Ishikawa (cell line): ENCODE results near the gene GHITM.

Source experiments
- CEBPB ChIP-seq: IDR thresholded peaks from 2 replicates; pipeline ENCODE4 v1.6.1; 2012
- CREB1 ChIP-seq: IDR thresholded peaks from 2 replicates; pipeline ENCODE4 v1.6.1; 2012; ENCODE audit warnings: low read depth
- EGR1 ChIP-seq: IDR thresholded peaks from 2 replicates; pipeline ENCODE4 v1.6.1; 2012
- EP300 ChIP-seq: IDR thresholded peaks from 2 replicates; pipeline ENCODE4 v1.6.1; 2012; ENCODE audit warnings: borderline replicate concordance
- FOXM1 ChIP-seq: IDR thresholded peaks from 2 replicates; pipeline ENCODE4 v1.6.1; 2012; ENCODE audit warnings: low read depth, borderline replicate concordance
- MAX ChIP-seq: IDR thresholded peaks from 2 replicates; pipeline ENCODE4 v1.6.1; 2012
- NFIC ChIP-seq: IDR thresholded peaks from 2 replicates; pipeline ENCODE4 v1.6.1; 2012
- RAD21 ChIP-seq: IDR thresholded peaks from 2 replicates; pipeline ENCODE4 v1.6.1; 2012; ENCODE audit warnings: low read depth
- REST ChIP-seq: IDR thresholded peaks from 2 replicates; pipeline ENCODE4 v1.6.1; 2012; ENCODE audit warnings: low read depth, mild to moderate bottlenecking
- TAF1 ChIP-seq: IDR thresholded peaks from 2 replicates; pipeline ENCODE4 v1.6.1; 2012; ENCODE audit warnings: low read depth, mild to moderate bottlenecking
- TCF12 ChIP-seq: IDR thresholded peaks from 2 replicates; pipeline ENCODE4 v1.6.1; 2012; ENCODE audit warnings: low read depth
- TEAD4 ChIP-seq: IDR thresholded peaks from 2 replicates; pipeline ENCODE4 v1.6.1; 2012
- USF1 ChIP-seq: IDR thresholded peaks from 2 replicates; pipeline ENCODE4 v1.6.1; 2012
- YY1 ChIP-seq: IDR thresholded peaks from 2 replicates; pipeline ENCODE4 v1.6.1; 2012; ENCODE audit warnings: low read depth
- ZBTB7A ChIP-seq: IDR thresholded peaks from 2 replicates; pipeline ENCODE4 v1.6.1; 2012; ENCODE audit warnings: low read depth

Gene GHITM

DNA sequence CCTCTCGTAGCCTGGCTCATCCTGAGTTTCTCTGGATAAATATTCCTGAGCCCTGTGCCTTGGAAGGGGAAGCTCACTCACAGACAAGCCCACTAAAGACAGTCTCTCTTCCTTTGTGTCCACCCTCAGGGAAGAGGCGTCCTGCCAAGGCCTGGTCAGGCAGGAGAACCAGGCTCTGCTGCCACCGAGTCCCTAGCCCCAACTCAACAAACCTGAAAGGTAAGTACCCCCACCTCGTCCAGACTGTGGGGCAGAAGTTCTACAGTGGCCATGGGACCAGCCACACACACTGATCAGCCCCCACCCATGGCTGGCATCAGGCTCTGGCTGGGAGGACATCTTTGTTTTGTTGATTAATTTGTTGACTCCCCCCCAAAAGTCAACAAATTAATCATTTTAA lies 37.0 kb downstream of the GHITM start:
- TF ChIP-seq NFIC = no peak
- no peak for TF ChIP-seq TCF12
- TF ChIP-seq YY1 = no peak
- no peak for TF ChIP-seq FOXM1
- TF ChIP-seq CEBPB = no peak
- TF ChIP-seq TEAD4 = no peak
- no peak for TF ChIP-seq MAX
- TF ChIP-seq ZBTB7A = no peak
- TF ChIP-seq EP300 = no peak
- no peak for TF ChIP-seq USF1
- TF ChIP-seq CREB1 = no peak
- no peak for TF ChIP-seq REST
- TF ChIP-seq RAD21 = no peak
- no peak for TF ChIP-seq TAF1
- no peak for TF ChIP-seq EGR1

DNA sequence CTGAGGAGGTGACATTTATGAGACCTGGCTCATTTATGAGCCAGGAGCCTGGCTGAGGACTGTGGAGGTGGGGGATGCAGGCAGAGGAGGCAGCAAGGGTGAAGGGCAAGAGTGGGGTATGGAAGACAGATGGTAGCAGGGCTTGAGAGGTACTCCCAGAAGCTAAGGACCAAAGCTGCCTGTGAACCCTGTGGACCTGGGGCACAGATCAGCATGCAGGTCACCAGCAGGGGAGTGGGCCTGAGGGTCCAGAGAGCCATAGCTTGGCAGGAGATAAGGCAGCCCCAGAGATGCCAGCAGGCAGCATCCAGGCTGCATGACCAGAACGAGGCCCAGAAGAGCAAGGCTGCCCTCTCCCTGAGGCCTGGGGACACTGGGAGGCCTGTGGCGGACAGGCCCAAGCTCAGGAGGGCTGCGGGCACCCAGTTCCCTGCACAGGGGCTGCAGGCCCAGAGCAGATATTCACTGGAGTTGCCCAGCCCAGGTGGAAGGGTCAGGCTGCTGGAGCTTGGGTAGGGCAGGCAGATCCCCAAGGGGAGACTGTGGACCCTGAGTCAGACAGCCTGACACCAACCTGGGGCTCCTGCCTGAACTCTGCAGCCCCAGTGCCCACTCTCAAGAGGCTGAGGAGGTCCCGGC lies 37.6 kb downstream of the GHITM start:
- TF ChIP-seq TCF12 (no peak), TEAD4 (no peak), FOXM1 (no peak), USF1 (no peak), NFIC (no peak)

- no peak for TF ChIP-seq ZBTB7A
- no peak for TF ChIP-seq MAX
- TF ChIP-seq USF1 = no peak
- TF ChIP-seq EP300 = no peak
- no peak for TF ChIP-seq EGR1
- no peak for TF ChIP-seq REST
- no peak for TF ChIP-seq YY1
- TF ChIP-seq RAD21 = no peak
- no peak for TF ChIP-seq FOXM1
- no peak for TF ChIP-seq CREB1
- TF ChIP-seq TAF1 = no peak
- no peak for TF ChIP-seq NFIC
- no peak for TF ChIP-seq TCF12
- TF ChIP-seq TEAD4 = no peak
- TF ChIP-seq CEBPB = no peak
These were observed 38.3 kb downstream of the GHITM start for GRCh38 chr10:84177541-84178141.

GRCh38 chr10:84178160-84178609 lies 38.9 kb downstream of the GHITM start:
- TF ChIP-seq CREB1 = no peak
- no peak for TF ChIP-seq EGR1
- TF ChIP-seq EP300 = no peak

GRCh38 chr10:84179059-84179710 lies 39.9 kb downstream of the GHITM start:
- TF ChIP-seq FOXM1 (no peak), YY1 (no peak), TEAD4 (no peak), EGR1 (no peak), ZBTB7A (no peak), REST (no peak), TCF12 (no peak), RAD21 (no peak), CEBPB (no peak), TAF1 (no peak)
